HepG2 (cell line): ENCODE data around the gene RHBDL1. TPM values are rescaled to one million over a fixed set of nuclear protein-coding genes. Genes with fewer than 3 reads are reported as not detected.

Experiments used
- CTCF ChIP-seq: sonication (generic); formaldehyde crosslinking; IDR thresholded peaks from 2 replicates; pipeline ENCODE4 v1.5.0; 2020; ENCODE audit warnings: mild to moderate bottlenecking, missing genetic modification reagents, moderate library complexity
- DRAP1 ChIP-seq: IDR thresholded peaks from 2 replicates; pipeline ENCODE4 v1.6.1; 2016; ENCODE audit warnings: missing genetic modification reagents, missing compliant biosample characterization
- ELK4 ChIP-seq: sonication (generic); formaldehyde crosslinking; IDR thresholded peaks from 2 replicates; pipeline ENCODE4 v1.9.0; 2021; ENCODE audit warnings: missing genetic modification reagents, borderline replicate concordance
- HOXA5 ChIP-seq: sonication (generic); formaldehyde crosslinking; IDR thresholded peaks from 2 replicates; pipeline ENCODE4 v1.4.0; 2020; ENCODE audit warnings: missing genetic modification reagents
- IKZF4 ChIP-seq: sonication (generic); formaldehyde crosslinking; IDR thresholded peaks from 2 replicates; pipeline ENCODE4 v1.5.1; 2020; ENCODE audit warnings: borderline replicate concordance, mild to moderate bottlenecking, low read depth, missing genetic modification reagents; ENCODE audit errors: not compliant biosample characterization
- ISX ChIP-seq: sonication (generic); formaldehyde crosslinking; conservative IDR thresholded peaks from 2 replicates; pipeline ENCODE4 v1.5.0; 2020; ENCODE audit warnings: missing genetic modification reagents
- PHF21A ChIP-seq: sonication (generic); formaldehyde crosslinking; IDR thresholded peaks from 2 replicates; pipeline ENCODE4 v1.5.0; 2020; ENCODE audit warnings: mild to moderate bottlenecking, missing genetic modification reagents
- SNAI1 ChIP-seq: sonication (generic); formaldehyde crosslinking; IDR thresholded peaks from 2 replicates; pipeline ENCODE4 v1.5.0; 2020; ENCODE audit warnings: mild to moderate bottlenecking, missing genetic modification reagents, borderline replicate concordance
- STAT5B ChIP-seq: sonication (generic); formaldehyde crosslinking; IDR thresholded peaks from 2 replicates; pipeline ENCODE4 v1.4.0; 2020; ENCODE audit warnings: missing genetic modification reagents
- YEATS2 ChIP-seq: sonication (generic); formaldehyde crosslinking; IDR thresholded peaks from 2 replicates; pipeline ENCODE4 v1.4.0; 2020; ENCODE audit warnings: missing genetic modification reagents, borderline replicate concordance
- ZBTB33 ChIP-seq: sonication (generic); formaldehyde crosslinking; IDR thresholded peaks from 2 replicates; pipeline ENCODE4 v1.4.0; 2020; ENCODE audit warnings: missing genetic modification reagents
- ZNF460 ChIP-seq: sonication (generic); formaldehyde crosslinking; IDR thresholded peaks from 2 replicates; pipeline ENCODE4 v1.5.1; 2020; ENCODE audit warnings: missing genetic modification reagents, mild to moderate bottlenecking, borderline replicate concordance
- ZNF709 ChIP-seq: sonication (generic); formaldehyde crosslinking; IDR thresholded peaks from 2 replicates; pipeline ENCODE4 v1.5.0; 2020; ENCODE audit warnings: mild to moderate bottlenecking, missing genetic modification reagents
- polyA plus RNA-seq, 8 experiments: library from polyadenylated mRNA; depleted of rRNA in 3 of 8; stranded (reverse) in 7 of 8; unstranded in 1 of 8; fragments of >200 nt; fragmentation: Illumina TruSeq in 4 of 8; extraction: Trizol in 4 of 8; gene quantifications; 2 replicates each; pipeline versions ENCODE4 v1.2.1 to v1.2.3, GENCODE V29; 2011 to 2016; ENCODE audit warnings: low read depth in 4 of 8, missing spikeins in 1 of 8, mixed read lengths in 1 of 8; ENCODE audit not compliant: insufficient read depth in 1 of 8
- total RNA-seq, 5 experiments: library from RNA; depleted of rRNA; stranded (reverse); fragments of >200 nt; fragmentation: Illumina TruSeq; extraction: Trizol; gene quantifications; 2 replicates each; pipeline ENCODE4 v1.2.3, GENCODE V29; 2016; ENCODE audit warnings: low read depth in 1 of 5

RHBDL1 gene
- total and polyA plus RNA-seq, 2 of the 13 experiments (the other 11 are each of a cell fraction or from before 2014, with no cell fraction given) = 1.8 to 3.8 TPM

- peak; percentile 77 for TF ChIP-seq IKZF4 (CRISPR knock-in tag)
- peak; percentile 91 for TF ChIP-seq ZNF709 (CRISPR knock-in tag)
- TF ChIP-seq CTCF (CRISPR knock-in tag) = no peak; the same call in 1 of the 2 replicates
- no peak for TF ChIP-seq YEATS2 (CRISPR knock-in tag)
- peak; percentile 58; the same call in 1 of the 2 replicates for TF ChIP-seq HOXA5 (CRISPR knock-in tag)
- no peak for TF ChIP-seq ZNF460 (CRISPR knock-in tag)
- no peak for TF ChIP-seq STAT5B (CRISPR knock-in tag)
- TF ChIP-seq PHF21A (CRISPR knock-in tag) = peak; percentile 45; the same call in 1 of the 2 replicates
- no peak for TF ChIP-seq ELK4
- peak; percentile 60; the same call in 1 of the 2 replicates for TF ChIP-seq SNAI1 (CRISPR knock-in tag)
- TF ChIP-seq DRAP1 (CRISPR knock-in tag) = 0 out of 2 replicates have a peak, but pooled peaks have one; percentile 5
- no peak for TF ChIP-seq ISX
- TF ChIP-seq ZBTB33 (CRISPR knock-in tag) = peak; percentile 74
These were observed 45.7 kb downstream of the RHBDL1 start, which contains the start of gene ANTKMT (continued) for GRCh38 chr16:720990-721764.
